NT2/D1 (cell line): Measurements from ENCODE around the gene KCNJ4.

ENCODE experiments used
- SUZ12 ChIP-seq: IDR thresholded peaks from 2 replicates; pipeline ENCODE4 v1.6.1; 2011; ENCODE audit not compliant: insufficient read length, insufficient read depth; ENCODE audit errors: extremely low read depth
- YY1 ChIP-seq: IDR thresholded peaks from 2 replicates; pipeline ENCODE4 v1.6.1; 2011; ENCODE audit not compliant: insufficient read length, insufficient read depth
- ZNF274 ChIP-seq: IDR thresholded peaks from 2 replicates; pipeline ENCODE4 v1.6.1; 2011; ENCODE audit warnings: mild to moderate bottlenecking, low read depth, low read length

- no peak for TF ChIP-seq SUZ12
- TF ChIP-seq ZNF274: no peak
- TF ChIP-seq YY1: no peak
Observed at GRCh38 chr22:38489142-38489541, 34.1 kb upstream of the KCNJ4 start.
